Measurements from ENCODE around the gene ACER1. TPM values are rescaled to one million over a fixed set of nuclear protein-coding genes. Genes with fewer than 3 reads are reported as not detected.

Gene ACER1
- total RNA-seq, 1 donor from 2014 or later = not detected

DNA sequence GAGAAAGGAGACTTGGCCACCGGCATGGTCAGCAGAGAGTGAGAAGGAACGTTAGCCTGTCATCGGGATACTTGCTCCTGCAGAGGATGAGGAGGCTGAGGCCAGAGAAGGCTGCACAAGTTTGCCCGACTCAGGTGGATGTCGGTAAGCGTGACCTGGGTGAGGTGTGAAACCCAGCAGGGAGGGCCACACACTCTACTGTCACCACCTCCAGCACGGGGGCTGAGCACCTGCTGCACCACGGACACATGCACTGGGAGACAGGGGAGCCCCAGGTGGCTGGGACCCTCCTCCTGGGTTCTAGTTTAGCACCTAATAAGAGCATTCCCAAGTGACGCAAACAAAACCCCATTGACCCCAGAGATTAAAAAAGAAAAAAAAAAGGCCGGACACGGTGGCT, 70.9 kb downstream of the ACER1 start:
- Histone ChIP-seq H3K9me3 (no peaks in the 10 kb centered on the region), H3K27me3 (no peaks in the 10 kb centered on the region), H3K36me3 (peaks cover 55% of the 10 kb centered on the region), H3K27ac (no peak overlapping the region), H3K4me3 (no peak overlapping the region), H3K4me1 (peaks cover 34% of the 10 kb centered on the region)
- ATAC-seq (no peak), DNase-seq (no peak)
- TF ChIP-seq CTCF (IDR thresholded peaks at IDR 0.05) = no peak
- intact Hi-C loops (cut with DNase I) = no loop called here

DNA sequence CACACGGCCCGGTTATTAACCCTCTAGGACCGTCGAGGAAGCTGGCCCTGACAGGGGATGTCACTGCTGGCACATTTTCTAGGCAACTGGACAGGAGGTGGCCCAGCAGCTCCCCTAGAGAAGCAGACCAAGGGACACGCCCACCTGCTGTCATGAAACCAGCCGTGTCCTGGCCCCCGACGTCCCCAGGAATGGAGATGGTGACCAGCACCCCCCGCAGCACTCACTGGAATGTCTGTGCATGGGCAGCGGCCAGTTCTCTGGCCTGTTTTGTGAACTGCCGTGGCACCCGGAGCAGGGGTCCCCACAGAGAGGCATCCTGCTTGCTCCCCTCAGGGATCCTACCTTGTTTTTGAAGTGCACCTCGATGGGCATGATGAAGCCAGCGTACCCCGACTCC, 71.5 kb downstream of the ACER1 start:
- peaks cover 53% of the 10 kb centered on the region for H3K36me3 ChIP-seq
- intact Hi-C loops (cut with DNase I) = no loop called here

DNA sequence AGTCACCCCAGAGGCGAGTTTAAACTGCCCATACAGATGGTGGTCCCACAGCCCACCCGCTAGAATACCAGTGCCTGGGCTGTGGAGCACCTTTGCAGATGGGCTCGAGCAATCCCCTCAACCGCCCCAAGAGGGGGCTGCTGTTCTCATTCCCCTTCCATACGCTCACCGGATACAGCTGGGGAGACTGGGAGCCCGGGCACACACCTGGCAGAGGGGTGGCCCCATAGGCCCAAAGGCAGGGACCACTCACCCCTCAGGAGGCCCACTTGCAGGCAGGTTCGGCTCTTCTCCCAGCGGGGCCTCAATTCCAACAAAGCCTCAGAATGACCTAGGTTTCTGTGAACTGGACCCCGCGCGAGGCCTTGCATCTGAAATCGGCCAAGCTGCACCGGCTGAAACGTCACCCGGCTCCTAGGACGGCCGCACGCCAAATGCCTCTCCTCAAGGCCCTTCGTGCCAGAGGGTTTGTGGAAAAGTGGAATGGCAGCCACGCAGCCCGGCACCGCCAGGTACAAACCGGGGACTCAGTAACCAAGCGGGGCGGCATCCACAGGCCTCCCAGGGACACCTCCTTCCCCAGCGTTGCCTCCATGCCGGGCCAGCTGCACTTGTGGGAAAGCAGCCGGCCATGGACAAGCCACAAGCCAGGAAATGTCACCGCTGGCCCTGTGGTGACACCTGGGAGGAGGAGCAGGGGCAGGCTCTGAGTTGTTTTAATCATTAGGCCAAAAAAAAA, 72.3 kb downstream of the ACER1 start:
- DNase-seq (no peak), ATAC-seq (peak; percentile 70)
- Histone ChIP-seq H3K9me3 (no peaks in the 10 kb centered on the region), H3K4me1 (peaks cover 34% of the 10 kb centered on the region), H3K36me3 (peaks cover 53% of the 10 kb centered on the region), H3K4me3 (no peak overlapping the region), H3K27ac (no peak overlapping the region), H3K27me3 (no peaks in the 10 kb centered on the region)
- intact Hi-C loops (cut with DNase I) = no loop called here
- peak; percentile 48 for TF ChIP-seq CTCF (IDR thresholded peaks at IDR 0.05)

More for the DNA sequence above, 71.5 kb downstream of the ACER1 start:
- TF ChIP-seq CTCF (IDR thresholded peaks at IDR 0.05) = no peak
- DNase-seq (no peak), ATAC-seq (no peak)
- no peak overlapping the region for H3K4me3 ChIP-seq
- H3K27ac ChIP-seq = no peak overlapping the region
- no peaks in the 10 kb centered on the region for H3K27me3 ChIP-seq
- no peaks in the 10 kb centered on the region for H3K9me3 ChIP-seq
- H3K4me1 ChIP-seq = peaks cover 34% of the 10 kb centered on the region

DNA sequence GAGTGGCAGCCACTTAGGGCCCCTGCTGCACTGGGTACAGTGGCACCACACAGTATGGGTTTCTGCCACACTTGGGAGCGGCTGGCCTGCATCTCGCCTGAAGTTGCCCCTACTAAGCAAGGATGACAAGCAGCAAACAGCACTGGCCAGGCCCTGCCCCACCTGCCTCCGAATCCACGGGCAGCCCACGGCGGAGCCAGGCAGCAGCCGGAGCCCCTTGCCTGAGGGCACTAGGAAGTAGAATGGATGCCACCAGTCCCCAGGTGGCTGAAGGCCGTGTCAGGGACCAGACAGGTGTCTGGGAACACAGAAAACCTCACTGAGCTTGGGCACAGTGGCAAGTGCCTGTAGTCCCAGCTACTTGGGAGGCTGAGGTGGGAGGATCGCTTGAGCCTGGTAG, 73.0 kb downstream of the ACER1 start:
- peaks cover 29% of the 10 kb centered on the region for H3K4me1 ChIP-seq
- H3K27me3 ChIP-seq = no peaks in the 10 kb centered on the region
- no peak for TF ChIP-seq CTCF (IDR thresholded peaks at IDR 0.05)
- intact Hi-C loops (cut with DNase I) = no loop called here
- peak; percentile 5 for ATAC-seq
- H3K4me3 ChIP-seq = no peak overlapping the region
- H3K27ac ChIP-seq = no peak overlapping the region
- no peaks in the 10 kb centered on the region for H3K9me3 ChIP-seq
- peaks cover 53% of the 10 kb centered on the region for H3K36me3 ChIP-seq
- DNase-seq = no peak

DNA sequence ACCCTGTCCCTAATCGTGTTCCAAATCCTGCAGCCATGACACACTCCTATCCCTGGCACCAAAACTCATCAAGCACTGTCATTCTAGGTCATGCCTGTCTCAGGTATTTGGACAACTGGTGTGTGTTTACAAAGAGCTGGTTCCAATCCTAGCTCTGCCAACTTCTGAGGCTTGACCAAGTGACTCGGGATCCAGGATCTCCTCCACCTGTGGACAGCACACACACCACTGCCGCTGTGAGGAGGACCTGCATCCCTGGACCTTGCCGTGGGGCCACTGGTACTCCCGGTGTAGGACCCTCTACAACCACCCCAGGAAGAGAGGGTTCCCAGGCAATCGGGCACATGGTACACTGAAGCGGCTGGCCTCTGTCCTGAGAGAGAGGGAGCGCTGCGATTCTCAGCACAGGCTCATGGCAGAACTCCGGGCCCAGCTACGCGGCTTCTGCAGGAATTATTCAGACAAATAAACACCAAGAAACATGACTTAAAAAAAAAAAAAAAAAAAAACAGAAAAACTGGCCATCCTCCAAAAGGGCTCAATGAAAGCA, 74.0 kb downstream of the ACER1 start:
- H3K4me3 ChIP-seq = no peak overlapping the region
- intact Hi-C loops (cut with DNase I) = no loop called here
- no peak overlapping the region for H3K27ac ChIP-seq
- peaks cover 53% of the 10 kb centered on the region for H3K36me3 ChIP-seq
- peaks cover 25% of the 10 kb centered on the region for H3K4me1 ChIP-seq
- no peak for ATAC-seq
- no peak for TF ChIP-seq CTCF (IDR thresholded peaks at IDR 0.05)
- no peak for DNase-seq
- H3K9me3 ChIP-seq = no peaks in the 10 kb centered on the region
- no peaks in the 10 kb centered on the region for H3K27me3 ChIP-seq

Measured in upper lobe of right lung (tissue), 1 donor.